Measurements from ENCODE around the gene EHD4.

The EHD4 gene

DNA sequence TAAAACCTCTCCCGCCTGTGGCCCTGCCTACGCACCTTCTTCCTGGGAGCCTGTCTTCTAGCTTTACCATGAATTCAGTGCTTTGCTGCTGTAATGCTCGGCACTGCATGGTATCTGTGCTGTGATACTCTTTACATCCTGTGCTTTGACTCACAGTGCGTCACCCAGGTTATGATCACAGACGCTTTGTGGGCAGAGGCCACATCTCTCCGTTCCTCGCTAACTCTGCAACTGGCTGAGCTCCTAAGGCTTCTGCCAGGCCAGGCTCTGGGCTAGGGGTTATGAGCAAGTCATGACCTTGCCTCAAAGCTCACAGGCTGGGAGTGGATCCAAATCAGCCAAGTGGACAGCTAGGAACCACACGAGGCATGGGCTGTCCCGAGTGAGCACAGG lies 101.7 kb downstream of the EHD4 start:
- peaks cover 10% of the 10 kb centered on the region; the same call in 1 of the 2 replicates for H3K27me3 ChIP-seq (ENCODE audit: low read depth, low read length)
- no peak overlapping the region for H3K4me3 ChIP-seq (ENCODE audit: low read length)
- no peak for TF ChIP-seq EZH2phosphoT487 (IDR thresholded peaks at IDR 0.05; ENCODE audit: low read depth)
- no peak for TF ChIP-seq CTCF (IDR thresholded peaks at IDR 0.05; ENCODE audit: low read depth, low read length)
- H3K9ac ChIP-seq (ENCODE audit: low read length): no peak overlapping the region
- no peaks in the 10 kb centered on the region for H4K20me1 ChIP-seq (ENCODE audit: insufficient read depth, low read length)
- no peaks in the 10 kb centered on the region for H3K79me2 ChIP-seq (ENCODE audit: low read length)
- no peak overlapping the region for H3K4me2 ChIP-seq (ENCODE audit: low read length)
- no peaks in the 10 kb centered on the region for H3K4me1 ChIP-seq (ENCODE audit: low read length)
- no peaks in the 10 kb centered on the region for H3K9me3 ChIP-seq (ENCODE audit: insufficient read depth, low read length)
- no peak overlapping the region for H3K27ac ChIP-seq (ENCODE audit: low read length)
- no peak overlapping the region for H2AFZ ChIP-seq (ENCODE audit: low read depth, low read length)
- no peaks in the 10 kb centered on the region for H3K36me3 ChIP-seq (replicated peaks; ENCODE audit: low read depth, low read length)

- Histone ChIP-seq H3K27ac (ENCODE audit: low read length) (no peak overlapping the region), H3K9me3 (ENCODE audit: insufficient read depth, low read length) (no peaks in the 10 kb centered on the region), H4K20me1 (ENCODE audit: insufficient read depth, low read length) (no peaks in the 10 kb centered on the region), H3K9ac (ENCODE audit: low read length) (no peak overlapping the region), H3K4me3 (ENCODE audit: low read length) (no peak overlapping the region), H3K36me3 (replicated peaks; ENCODE audit: low read depth, low read length) (no peaks in the 10 kb centered on the region), H3K4me2 (ENCODE audit: low read length) (no peak overlapping the region), H3K79me2 (ENCODE audit: low read length) (no peaks in the 10 kb centered on the region), H3K4me1 (ENCODE audit: low read length) (no peaks in the 10 kb centered on the region), H3K27me3 (ENCODE audit: low read depth, low read length) (peaks cover 10% of the 10 kb centered on the region; the same call in 1 of the 2 replicates), H2AFZ (ENCODE audit: low read depth, low read length) (no peak overlapping the region)
- TF ChIP-seq CTCF (IDR thresholded peaks at IDR 0.05; ENCODE audit: low read depth, low read length) (no peak), EZH2phosphoT487 (IDR thresholded peaks at IDR 0.05; ENCODE audit: low read depth) (no peak)
Observed at GRCh38 chr15:41869770-41870688, 102.3 kb downstream of the EHD4 start.

DNA sequence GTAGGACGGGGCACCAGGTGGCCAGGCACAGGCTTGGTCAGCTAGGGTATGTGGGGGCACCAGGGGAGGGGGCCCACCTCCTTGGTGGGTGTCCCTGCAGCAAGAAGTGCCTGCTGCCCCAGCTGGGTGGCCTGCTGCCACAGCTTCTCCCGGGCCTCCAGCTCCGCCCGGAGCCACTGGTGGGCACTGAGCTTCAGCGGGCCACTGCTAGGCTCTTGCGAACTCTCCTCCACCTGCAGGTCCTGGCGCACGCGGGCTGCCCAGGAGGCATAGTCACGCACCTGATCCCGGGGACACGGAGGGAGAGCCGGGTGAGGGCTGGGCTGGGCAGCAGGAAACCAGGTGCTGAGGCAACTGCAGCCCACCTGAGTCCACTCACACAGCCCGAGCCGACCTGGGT lies 104.0 kb downstream of the EHD4 start:
- no peak overlapping the region for H3K4me3 ChIP-seq (ENCODE audit: low read length)
- TF ChIP-seq CTCF (IDR thresholded peaks at IDR 0.05; ENCODE audit: low read depth, low read length): no peak
- TF ChIP-seq EZH2phosphoT487 (IDR thresholded peaks at IDR 0.05; ENCODE audit: low read depth): no peak
- H3K4me1 ChIP-seq (ENCODE audit: low read length): no peaks in the 10 kb centered on the region
- H3K27me3 ChIP-seq (ENCODE audit: low read depth, low read length): peaks cover 7% of the 10 kb centered on the region; the same call in 1 of the 2 replicates
- H3K9ac ChIP-seq (ENCODE audit: low read length): no peak overlapping the region
- no peaks in the 10 kb centered on the region for H4K20me1 ChIP-seq (ENCODE audit: insufficient read depth, low read length)
- H3K9me3 ChIP-seq (ENCODE audit: insufficient read depth, low read length): no peaks in the 10 kb centered on the region
- no peak overlapping the region for H3K27ac ChIP-seq (ENCODE audit: low read length)
- no peak overlapping the region for H3K4me2 ChIP-seq (ENCODE audit: low read length)
- no peak overlapping the region for H2AFZ ChIP-seq (ENCODE audit: low read depth, low read length)
- H3K79me2 ChIP-seq (ENCODE audit: low read length): no peaks in the 10 kb centered on the region
- H3K36me3 ChIP-seq (replicated peaks; ENCODE audit: low read depth, low read length): no peaks in the 10 kb centered on the region

DNA sequence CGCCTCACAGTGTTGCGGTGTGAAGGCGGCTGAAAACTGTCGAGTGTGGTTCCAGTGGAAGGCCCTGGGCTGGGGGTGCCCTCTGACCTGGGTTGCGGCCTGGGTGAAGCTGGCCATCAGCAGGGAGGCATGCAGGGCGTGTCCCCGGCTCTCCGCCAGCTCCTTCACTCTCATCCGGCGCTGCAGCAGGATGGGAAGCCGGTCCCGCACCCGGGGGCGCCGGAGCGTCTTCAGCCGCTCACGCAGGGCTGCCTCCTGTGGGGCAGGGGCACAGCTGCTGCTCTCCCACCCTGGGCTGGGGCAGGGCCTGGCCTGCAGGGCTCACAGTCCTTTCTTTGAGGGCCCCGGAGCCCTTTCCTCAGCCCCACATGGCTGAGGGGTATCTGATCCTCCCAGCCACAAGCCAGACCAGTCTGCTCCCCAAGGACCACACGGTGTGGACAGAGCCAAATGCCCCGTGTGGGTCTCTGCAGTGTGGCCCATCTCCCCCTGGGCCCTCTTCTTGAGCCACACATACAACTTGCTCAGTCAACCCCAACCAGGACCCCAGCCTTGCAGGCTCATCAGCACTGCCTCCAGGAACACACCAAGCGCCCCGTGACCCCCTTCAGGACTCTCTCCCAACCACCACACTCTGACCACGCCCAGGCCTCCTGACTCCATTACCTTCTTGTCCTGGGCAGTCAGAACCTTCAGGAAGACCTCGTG lies 105.3 kb downstream of the EHD4 start:
- H3K27me3 ChIP-seq (ENCODE audit: low read depth, low read length): no peaks in the 10 kb centered on the region

More for the DNA sequence above, 105.3 kb downstream of the EHD4 start:
- Histone ChIP-seq H3K9ac (ENCODE audit: low read length) (no peak overlapping the region), H3K36me3 (replicated peaks; ENCODE audit: low read depth, low read length) (no peaks in the 10 kb centered on the region), H3K4me2 (ENCODE audit: low read length) (no peak overlapping the region), H2AFZ (ENCODE audit: low read depth, low read length) (no peak overlapping the region), H3K4me3 (ENCODE audit: low read length) (no peak overlapping the region), H3K79me2 (ENCODE audit: low read length) (no peaks in the 10 kb centered on the region), H4K20me1 (ENCODE audit: insufficient read depth, low read length) (no peaks in the 10 kb centered on the region), H3K9me3 (ENCODE audit: insufficient read depth, low read length) (no peaks in the 10 kb centered on the region), H3K4me1 (ENCODE audit: low read length) (no peaks in the 10 kb centered on the region), H3K27ac (ENCODE audit: low read length) (no peak overlapping the region)
- TF ChIP-seq EZH2phosphoT487 (IDR thresholded peaks at IDR 0.05; ENCODE audit: low read depth): no peak
- TF ChIP-seq CTCF (IDR thresholded peaks at IDR 0.05; ENCODE audit: low read depth, low read length): no peak
